GM18507 (cell line): Measurements from ENCODE around the gene EIF4E3.

Experiments used
- DNase-seq: peaks from one replicate; pipeline ENCODE4 v3.0.0; 2011; ENCODE audit warnings: low read depth; ENCODE audit not compliant: insufficient read length; ENCODE audit errors: extremely low spot score
- FAIRE-seq: peaks from 2 replicates; lab custom pipeline; 2011; peaks lifted over from hg19 to GRCh38; lab: Jason Lieb, UNC

The EIF4E3 gene

DNA sequence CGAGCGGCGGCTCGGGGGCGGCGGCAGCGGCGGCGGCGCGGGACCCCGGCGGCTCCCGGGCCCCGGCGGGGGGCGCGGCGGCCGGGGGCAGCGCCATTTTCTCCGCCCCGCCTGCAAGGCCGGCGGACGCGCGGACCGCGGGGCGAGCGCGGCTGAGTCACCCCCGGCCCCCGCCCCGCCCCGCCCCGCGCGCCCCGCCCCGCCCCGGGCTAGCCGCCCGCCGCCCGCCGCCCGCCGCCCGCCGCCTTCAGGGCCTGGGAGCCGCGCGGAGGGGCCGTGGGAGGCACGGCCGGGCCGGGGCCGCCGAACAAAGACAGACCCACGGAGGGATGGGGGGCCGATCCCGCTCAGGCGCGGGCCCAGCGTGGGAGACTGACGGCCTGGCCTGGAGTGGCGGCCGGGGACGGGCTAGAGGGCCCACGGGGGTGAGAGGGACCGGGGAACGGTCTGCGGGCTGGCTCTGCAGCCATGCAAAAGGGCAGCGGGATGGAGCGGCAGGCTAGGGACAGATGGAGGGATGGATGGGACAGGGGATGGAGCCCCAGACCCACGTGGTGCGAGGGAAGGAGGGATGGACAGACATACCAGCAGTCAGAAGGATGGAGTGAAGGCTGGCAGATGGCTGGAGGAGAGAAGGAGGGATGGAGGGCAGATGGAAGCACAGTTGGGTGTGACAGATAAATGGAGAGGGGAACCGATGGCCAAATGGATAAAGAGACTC lies at the start of gene EIF4E3:
EIF4E3 (minus strand) TSS at position 132 of the 721 bp plus-strand sequence; CDS start at position 97, 35 bp downstream.
- DNase-seq, result peak; percentile 12

DNA sequence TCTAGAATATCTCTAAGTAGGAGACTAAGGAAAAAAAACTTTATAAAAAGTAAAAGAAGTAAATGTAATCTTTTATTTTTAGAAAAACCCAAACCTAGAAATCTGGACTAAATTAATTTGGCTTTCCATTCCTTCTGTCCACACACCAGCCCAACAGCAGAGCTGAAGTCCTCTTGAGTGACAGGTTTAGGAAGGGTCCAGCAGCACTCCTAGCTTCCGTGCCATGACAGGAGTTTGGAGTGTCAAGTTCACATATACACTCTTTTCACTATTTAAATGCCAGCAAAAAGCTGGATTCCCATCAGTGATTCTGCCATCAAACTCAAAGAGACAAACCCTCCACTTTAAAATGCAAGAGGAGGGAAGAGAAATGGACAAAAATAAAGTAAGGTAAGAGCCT lies 46.7 kb upstream of the EIF4E3 start:
- FAIRE-seq (no peak), DNase-seq (no peak)

More for the DNA sequence above, at the start of gene EIF4E3:
- FAIRE-seq, result no peak

DNA sequence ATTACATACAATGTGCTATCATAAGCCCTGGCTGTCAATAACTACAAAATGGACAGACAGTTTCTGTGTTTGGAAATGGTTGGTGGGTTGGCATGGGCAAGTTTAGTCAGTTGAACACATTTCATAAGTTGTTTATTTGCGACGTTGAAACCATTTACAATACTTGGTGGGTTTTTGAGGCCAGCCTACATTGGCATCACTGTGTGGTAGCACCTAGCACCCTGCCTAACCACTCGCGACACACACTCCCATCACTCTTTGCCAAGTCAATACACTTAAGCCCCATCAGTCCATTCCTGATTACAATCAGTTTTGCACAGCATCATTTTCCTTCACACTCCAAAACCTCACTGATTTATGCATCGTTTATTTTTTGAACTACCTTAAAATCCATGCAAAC lies 45.9 kb upstream of the EIF4E3 start:
- no peak for FAIRE-seq

DNA sequence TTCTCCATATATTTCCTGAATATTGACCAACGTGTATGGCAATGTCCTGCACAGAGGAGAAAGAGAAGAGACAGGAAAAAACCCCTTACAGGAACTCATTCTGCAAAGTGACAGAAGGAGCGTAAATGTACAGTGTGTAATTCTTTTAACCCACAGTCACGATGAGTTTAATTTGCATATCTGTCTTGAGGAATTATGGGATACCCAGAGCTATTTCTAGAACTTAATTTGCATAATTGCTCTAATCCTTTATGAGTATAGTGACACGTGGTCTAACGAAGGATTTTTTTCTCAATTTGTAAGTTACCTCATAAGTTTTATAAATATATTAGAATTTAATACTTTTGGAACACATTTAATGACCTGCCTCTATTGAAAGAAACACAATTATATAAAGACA lies 38.2 kb upstream of the EIF4E3 start:
- FAIRE-seq, result no peak
- DNase-seq, result no peak

More for the DNA sequence above, 45.9 kb upstream of the EIF4E3 start:
- no peak for DNase-seq

DNA sequence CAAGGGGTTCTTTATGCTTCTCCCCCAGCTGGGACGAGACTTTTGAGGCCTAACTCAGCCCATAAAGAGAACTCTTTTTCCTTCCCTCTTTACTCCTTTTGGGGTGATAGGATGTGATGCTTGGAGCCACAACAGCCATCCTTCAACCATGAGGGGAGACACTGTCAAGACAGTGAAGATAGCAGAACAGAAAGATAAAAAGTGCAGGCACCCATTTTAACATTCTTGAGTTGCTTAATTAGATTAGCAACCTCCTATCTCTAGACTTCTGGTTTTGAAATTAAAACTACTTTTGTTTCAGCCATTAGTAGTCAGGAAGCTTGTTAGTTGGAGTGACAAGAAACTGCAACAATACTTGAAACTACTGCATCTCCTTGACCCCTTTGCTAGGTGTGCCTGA lies 34.9 kb upstream of the EIF4E3 start:
- FAIRE-seq (no peak), DNase-seq (no peak)

DNA sequence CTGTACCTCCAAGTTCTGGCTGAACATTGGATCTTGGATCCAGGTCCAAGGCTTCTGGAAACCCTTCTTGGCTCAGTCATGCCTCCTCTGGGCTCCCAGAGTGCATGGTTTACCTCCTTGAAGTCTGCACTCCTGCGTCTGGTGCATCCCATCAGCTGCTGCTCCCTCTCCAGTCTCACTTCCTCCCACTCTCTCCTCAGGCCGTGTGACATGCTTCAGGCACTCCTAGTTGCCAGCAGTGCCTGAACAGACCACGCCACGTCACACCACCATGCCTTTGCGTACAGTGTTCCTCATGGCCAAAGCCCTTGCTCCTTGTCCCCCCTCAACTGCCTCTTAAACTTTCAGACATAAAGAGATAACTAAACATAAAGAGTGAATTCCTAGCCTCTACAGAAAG lies 34.2 kb upstream of the EIF4E3 start:
- no peak for FAIRE-seq
- no peak for DNase-seq

DNA sequence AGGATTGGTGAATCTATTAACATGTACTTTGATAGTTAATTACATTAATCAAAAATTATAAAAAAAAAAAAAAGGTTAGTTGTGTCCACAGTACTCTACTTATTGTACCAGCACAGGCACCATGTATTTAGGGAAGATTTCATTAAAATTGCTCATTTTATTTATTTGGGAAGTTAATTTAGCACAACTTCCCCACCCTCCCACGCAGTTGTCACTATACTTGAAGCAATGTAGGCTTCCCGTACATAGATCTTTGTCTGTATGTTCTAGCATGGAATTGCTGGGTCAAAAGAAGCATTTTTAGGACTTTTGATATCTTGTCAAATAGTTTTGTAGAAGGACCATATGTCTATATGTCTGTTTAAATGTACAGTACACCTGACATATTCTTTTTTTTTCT lies 32.9 kb upstream of the EIF4E3 start:
- no peak for FAIRE-seq
- DNase-seq, result no peak

DNA sequence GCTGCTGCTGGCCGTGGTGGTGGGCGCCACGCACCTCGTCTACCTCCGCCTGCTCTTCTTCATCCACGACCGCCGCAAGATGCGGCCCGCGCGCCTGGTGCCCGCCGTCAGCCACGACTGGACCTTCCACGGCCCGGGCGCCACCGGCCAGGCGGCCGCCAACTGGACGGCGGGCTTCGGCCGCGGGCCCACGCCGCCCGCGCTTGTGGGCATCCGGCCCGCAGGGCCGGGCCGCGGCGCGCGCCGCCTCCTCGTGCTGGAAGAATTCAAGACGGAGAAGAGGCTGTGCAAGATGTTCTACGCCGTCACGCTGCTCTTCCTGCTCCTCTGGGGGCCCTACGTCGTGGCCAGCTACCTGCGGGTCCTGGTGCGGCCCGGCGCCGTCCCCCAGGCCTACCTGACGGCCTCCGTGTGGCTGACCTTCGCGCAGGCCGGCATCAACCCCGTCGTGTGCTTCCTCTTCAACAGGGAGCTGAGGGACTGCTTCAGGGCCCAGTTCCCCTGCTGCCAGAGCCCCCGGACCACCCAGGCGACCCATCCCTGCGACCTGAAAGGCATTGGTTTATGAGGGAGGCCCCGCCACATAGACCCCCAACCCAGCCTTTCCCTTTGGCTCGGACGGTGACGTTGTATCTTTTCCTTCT lies 29.5 kb upstream of the EIF4E3 start:
- no peak for DNase-seq
- FAIRE-seq, result no peak

DNA sequence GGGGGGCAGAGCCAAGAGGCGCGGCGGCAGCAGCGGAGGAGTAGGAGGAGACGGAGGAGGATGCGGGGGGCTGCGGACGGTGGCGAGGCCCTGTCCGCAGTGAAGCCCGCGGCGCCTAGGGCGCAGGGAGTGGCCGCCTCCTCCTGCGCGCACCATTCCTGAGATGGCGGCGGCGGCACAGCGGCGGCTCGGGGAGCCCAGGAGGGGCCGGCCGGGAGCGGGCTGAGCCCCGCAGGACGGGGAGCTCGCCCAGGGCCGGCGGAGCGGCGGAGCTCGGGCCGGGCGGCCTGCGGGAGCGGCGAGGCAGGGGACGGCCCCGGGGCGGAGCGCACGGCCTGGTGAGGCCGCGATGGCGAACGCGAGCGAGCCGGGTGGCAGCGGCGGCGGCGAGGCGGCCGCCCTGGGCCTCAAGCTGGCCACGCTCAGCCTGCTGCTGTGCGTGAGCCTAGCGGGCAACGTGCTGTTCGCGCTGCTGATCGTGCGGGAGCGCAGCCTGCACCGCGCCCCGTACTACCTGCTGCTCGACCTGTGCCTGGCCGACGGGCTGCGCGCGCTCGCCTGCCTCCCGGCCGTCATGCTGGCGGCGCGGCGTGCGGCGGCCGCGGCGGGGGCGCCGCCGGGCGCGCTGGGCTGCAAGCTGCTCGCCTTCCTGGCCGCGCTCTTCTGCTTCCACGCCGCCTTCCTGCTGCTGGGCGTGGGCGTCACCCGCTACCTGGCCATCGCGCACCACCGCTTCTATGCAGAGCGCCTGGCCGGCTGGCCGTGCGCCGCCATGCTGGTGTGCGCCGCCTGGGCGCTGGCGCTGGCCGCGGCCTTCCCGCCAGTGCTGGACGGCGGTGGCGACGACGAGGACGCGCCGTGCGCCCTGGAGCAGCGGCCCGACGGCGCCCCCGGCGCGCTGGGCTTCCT lies 28.8 kb upstream of the EIF4E3 start, which contains the start of gene GPR27:
GPR27 (plus strand) TSS at position 155 of the 909 bp plus-strand sequence; CDS start at position 350, 195 bp downstream.
- no peak for DNase-seq
- FAIRE-seq, result no peak

DNA sequence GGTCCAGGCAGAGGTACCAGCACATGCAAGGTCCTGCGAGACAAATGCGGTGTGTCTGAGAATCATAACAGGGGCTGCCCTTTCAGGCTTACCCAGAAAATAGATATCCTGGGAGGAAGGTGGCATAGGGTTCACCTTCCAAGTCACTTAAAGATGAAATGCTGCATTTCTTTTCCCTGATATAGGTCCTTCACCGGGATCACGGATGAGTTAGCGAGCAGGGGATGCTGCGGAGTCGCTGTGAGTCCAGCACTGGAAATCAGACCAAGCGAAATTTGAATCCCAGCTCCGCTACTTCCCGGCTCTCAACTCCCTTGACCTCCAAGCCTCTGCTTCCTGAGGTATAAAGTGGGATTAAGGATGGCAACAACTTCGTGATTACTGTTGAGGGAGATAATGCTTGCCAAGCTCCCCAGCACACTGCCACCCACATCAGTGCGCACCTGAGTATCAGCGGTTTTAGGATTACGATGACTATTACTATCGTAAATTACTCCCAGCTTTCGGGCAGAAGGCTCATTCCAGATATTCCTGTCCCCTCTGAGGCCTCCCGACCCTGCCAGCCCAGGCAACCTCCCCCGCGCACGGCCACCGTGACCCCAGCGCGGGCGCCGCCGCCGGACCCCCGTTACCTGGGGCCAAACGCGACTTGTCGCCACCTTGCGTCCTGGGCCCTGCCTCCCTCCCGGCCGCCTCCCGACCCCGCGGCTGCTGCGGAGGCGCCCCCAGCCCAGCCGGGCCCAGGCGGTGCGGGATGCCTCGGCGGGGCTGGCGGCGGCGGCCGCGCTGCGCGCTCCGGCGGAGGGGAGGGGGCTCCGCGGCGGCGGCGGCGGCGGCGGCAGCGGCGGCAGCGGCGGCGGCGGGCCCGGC lies 27.9 kb upstream of the EIF4E3 start:
- no peak for FAIRE-seq
- DNase-seq, result no peak

DNA sequence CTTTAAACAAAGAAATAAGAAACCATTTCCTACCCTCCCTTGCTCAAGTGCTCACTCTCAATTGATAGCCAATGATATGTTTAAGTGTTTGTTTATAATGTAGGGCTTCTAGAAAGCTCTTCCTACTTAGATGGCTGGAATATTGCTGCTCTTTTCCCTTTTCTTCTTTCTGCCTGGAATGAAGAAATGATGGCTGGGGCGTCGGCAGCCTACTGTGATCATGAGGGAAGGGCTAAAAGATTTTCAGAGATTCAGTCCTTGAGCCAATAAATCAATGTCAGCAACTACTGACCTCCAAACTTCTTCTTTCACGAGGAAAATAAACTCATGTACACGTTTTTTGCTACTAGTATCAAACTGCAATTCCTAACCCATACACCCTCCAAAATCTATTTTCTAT lies 26.4 kb upstream of the EIF4E3 start:
- DNase-seq, result no peak
- FAIRE-seq, result no peak

DNA sequence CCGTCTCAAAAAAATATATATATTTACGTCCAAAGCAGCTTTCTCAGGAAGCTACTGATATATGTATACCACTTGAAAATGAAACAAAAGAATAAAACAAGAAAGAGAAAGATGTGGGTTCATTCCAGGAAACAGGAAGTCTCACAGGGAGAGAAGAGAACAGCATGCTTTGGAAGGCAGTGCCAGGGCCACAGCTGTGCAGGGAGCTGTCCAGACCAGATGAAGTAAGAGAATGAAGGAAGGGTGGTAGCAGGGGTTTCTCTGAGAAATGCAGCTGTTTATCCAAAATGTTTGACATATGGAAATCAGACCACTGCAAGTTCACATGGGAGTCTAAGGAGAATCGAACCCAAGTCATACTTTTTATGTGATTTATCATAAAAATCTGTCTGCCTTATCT lies 19.5 kb upstream of the EIF4E3 start:
- DNase-seq (no peak), FAIRE-seq (no peak)

DNA sequence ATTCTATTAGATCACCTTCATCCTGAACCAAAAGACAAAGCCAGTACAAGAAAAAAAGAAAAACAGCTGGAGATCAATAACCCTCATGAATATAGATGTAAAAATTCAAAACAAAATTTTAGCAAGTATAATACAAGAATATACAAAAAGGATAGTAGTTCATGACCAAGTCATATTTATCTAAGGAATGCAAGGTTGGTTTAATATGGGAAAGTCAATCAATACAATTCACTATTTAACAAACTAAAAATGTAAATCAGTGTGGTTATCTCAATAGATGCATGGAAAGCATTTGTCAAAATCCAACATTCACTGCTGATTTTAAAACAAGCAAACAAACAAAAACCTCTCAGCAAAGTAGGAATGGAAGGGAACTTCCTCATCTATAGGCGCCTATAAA lies 17.4 kb upstream of the EIF4E3 start:
- no peak for FAIRE-seq
- DNase-seq, result no peak

DNA sequence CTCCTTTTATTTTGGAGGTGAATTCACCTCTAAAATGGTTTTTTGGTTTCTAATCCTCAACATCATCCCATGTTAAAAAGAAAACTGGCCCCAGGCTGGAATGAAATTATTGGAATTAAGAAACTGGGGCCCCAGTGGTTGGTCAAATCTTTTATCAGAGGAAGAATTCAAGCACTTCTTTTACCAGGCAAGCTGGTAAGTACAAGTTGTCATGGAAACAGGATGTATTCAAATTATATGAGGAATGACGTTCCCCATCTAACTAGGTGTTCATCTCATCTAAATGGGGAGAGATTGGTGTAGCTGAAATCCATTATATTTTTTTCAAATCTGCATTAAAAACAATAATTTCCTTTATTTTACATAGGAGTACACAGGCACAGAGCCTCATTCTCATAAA lies 9.7 kb upstream of the EIF4E3 start:
- no peak for FAIRE-seq
- DNase-seq, result no peak

DNA sequence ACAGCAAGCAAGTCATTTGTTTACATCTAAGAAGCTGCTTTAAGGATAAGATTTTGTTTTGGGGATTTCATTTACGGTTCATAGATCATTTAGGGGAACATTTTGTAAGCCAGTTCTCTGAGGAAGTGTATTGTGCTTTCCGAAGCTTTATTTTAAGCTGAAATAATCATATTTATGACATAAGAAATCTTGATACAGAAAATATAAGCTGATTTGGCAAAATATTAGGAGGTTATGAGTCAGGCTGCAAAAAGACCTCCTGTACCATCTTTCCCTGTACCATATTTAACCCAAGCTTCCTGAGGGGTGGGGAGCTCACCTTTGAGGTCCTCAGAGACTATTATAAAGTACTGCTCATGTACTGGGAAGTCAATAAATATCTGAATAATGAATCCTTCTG lies 8.1 kb upstream of the EIF4E3 start:
- DNase-seq, result no peak
- FAIRE-seq, result no peak

DNA sequence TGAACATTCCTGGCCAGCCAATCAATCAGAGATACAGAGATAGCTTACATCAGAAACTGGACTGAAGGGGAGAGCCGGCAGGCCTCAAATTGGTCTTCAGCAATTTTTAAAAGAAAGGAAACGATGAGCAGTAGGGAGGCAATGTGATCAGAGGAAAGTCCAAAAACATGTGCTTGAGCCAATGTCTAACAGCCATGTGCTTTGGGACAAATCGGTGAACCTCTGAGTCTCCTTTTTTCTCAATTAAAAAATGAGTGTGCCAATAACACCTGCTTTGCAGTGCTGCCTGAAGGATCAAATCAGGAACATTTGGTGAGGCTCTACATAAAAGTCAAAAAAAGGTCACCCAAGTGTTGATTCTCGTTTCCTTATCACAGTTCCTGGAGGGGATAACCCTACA lies 7.4 kb upstream of the EIF4E3 start:
- FAIRE-seq, result no peak
- DNase-seq, result no peak

DNA sequence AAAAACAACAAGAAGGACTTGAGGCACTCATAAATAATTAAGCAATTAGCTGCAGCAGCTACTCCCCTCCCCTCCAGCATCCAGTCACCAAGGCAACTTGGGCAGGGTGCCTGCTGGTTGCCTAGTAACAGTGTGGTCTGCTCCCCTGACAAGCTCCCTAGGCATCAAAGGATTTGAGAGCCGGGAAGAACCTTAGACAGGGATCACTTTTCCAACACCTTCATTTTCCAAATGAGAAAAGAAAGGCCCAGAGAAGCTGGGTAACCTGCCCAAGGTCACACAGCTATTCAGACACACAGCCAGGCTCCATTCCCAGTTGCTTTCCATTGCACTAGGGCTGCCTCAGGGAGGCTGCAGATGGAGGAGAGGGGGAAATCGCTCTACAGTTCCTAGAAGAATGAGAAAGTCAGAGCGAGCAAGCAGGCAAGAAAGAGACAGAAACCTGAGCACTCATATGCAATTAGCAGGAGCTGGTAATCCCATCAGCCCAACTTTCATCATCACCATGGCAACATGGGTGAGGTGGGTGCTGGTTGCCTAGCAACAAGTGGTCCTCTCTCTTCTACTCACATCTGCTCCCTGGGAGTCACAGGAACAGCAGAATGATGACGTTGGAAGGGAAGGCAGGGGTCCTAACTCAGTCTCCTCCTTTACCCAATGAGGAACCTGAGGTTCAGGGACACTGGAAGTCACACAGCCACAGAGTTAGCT lies 3.6 kb upstream of the EIF4E3 start:
- FAIRE-seq (no peak), DNase-seq (no peak)

DNA sequence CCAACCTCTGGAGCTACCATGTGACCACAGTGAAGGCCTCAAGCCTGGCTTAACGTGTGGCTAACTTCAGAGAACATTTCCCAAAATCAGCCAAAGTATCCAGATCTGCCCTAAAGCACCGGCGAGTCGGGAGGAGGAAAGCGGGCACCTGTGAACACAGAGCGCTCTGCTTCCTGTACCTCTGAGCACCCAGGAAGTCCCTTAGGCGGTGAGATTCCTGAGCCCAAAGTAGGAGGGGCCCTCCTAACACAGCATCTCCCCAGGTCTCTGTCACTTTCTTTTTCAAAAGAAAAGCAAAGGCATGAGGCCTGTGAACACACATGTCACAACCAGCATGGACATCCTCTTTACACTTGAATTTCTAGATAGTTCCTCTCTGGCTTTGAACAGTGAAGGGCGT lies 944 bp upstream of the EIF4E3 start:
- no peak for DNase-seq

More for the DNA sequence above, 944 bp upstream of the EIF4E3 start:
- FAIRE-seq, result no peak
